Endothelial cell of hepatic sinusoid (primary cell): Measurements from ENCODE around the gene DOK1.

ENCODE experiments used
- in situ Hi-C: cut with HindIII; loops from 2 replicates; pipeline ENCODE4 v1.10.0; 2017; ENCODE audit warnings: low sequenced_read_pairs

The DOK1 gene

DNA sequence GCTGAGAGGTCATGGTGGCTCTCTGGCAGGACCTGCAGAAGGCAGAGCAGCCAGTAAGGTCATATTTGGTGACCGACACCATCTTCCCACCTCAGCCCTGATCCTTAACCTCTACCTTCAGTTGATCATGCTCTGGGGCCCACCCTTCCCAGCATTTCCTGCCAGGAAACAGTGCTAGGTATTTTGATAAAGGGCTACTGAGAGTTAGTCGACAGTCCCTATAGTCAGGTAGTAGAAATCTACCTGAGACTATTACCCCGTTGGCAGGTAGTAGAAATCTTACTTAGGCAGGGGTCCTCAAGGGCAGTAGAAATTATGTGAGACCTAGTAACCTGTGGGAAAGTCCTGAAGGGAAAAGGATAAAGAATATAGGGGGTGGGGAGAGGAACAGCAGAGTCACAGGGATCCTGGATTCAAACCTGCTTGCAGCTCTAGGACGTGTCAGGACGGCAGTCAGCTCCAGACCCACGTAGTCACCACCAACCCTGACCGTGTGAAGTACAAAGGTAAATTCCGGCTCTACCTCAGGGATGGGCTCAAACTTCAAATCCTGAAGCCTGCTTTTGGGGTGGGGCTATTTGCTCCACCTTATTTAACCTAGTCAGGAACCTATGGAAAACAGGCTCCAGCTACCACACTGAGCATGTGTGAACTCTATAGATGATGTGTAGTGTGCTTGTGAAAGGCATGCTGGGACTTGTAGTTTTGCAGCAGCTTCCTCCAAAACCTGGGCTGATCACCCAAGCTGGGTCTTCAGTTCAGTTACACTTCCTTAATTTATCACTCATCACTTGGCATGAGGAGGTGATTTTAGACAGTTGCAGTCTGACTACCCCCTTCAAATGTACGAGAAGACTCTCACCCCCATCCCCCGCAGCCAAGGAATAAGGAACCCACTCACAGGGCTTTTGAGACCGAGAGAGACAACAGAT lies 28.5 kb upstream of the DOK1 start, which contains the start of gene DQX1:
Gene DQX1, minus strand, starts transcription at position 515 of the 932 bp plus-strand sequence. Its CDS starts 502 bp downstream, at position 13.
- in situ Hi-C loops: no loop called here

DNA sequence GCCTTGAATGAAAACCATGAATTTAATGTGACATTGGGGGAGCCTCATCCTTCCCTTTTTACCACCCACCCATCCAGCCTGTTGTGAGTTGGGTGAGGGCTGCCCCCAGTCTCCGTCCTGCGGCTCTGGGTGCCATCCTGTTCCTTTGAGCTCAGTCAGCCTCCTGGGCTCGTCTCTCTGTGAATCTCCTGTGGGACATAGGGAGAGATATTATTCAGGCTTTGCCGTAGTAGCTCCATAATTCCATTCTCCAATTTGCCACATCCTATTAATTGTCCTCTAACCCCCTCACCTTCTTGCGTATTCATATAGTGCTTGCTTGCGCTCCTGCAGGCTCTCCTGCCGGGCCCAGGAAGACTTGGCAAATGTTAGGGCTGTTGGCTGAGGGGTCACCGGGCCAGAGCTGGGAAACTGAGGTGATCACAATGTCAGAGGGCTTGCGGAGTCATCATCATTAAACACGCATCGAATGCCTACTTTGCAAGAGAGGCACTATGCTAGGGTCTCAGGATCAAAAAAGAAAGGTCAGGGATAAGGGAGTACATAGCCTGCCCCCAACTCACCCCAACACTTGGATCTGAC lies 27.8 kb upstream of the DOK1 start:
- in situ Hi-C loops: no loop called here

DNA sequence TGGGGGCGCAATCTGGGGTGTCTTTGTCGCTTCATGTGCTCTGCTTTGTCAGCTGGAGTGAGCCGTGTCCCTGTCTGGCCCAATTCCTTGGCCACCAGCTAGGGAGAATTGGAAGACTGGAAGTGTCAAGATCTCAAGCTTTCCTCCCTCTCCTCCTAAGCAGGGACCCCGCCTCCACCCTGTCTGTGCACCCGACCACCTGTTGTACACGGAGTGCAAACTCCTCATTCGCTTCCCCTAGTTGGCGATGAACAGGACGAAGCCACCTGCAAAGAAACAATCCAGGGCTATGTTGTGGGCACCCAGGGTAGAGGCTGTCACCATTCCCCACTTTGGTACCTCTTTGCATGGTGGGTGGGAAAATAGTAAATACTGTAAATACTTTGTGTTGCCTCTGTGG lies 26.8 kb upstream of the DOK1 start:
- in situ Hi-C loops: no loop called here

DNA sequence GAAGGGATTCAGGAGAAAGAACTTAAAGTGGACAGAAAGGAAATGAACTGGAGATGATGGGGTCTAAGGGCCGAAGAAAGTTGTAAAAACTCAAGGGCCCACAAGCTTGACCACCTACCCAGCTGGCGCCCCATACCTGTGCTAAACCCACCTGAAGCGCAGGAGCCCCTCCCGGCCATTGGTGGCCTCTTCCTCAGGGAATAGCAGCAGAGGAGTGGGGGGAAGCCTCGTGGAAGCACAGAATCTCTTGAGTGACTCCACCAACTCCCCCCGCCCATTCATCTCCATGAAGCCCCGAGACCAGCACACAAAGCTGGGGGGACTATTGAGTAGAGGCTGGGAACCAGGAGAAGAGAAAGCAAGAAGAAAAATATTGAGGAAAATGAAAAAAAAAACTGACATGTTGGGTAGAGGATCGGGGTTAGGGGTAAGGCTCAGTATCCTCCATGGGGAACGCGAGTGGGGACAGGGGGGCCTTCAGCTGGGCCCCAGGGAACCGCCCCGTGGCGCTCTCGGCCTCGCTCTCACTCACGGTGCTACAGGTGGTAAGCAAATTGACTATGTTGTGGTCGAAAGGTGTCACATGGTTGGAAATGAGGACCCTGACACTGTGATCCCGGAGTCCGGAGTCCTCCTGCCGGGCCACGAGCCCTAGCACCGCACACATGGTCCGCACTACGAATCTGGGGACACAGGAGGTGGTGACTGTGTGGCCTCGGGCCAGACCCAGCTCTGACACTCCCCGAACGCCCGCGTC lies 25.7 kb upstream of the DOK1 start:
- in situ Hi-C loops: no loop called here

DNA sequence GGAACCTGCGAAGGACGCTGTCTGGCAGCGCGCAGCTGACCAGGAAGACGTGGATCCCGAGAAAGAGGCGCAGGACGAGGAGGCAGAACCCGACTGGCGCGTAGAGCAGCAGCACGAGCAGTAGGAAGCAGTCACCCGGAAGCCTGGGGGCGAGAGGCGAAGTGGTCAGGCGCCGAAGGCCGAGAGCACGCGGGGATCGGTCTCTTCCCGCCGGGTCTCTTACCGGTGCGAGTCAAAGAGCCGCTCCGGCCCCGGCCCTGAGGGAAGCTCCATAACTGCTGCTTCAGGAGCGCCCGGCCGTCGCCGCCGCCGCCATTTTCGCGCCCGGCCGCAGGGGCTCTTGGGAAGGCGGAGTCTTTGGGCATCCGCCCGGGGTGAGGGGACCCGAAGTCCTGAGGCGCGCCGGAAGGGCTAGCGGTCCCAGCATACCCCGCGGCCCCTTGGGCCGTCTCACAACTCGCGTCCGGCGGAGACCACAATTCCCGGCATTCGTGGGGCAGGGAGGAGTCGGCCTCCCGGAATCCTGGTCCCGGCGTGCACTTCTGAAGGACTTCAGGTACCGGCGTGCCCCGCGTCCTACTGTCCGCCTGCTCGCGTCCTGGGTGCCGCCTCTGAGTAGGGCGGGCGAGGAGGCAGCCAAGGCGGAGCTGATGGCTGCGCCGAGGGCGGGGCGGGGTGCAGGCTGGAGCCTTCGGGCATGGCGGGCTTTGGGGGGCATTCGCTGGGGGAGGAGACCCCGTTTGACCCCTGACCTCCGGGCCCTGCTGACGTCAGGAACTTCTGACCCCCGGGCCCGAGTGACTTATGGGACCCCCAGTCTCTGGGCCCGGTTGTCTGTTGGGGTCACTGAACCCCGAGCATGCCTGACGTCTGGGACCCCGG lies 24.9 kb upstream of the DOK1 start, which contains the start of the genes AUP1 and HTRA2:
Gene AUP1, minus strand, starts transcription at position 350 of the 882 bp plus-strand sequence. Its CDS starts 77 bp downstream, at position 273.
Gene HTRA2, plus strand, starts transcription at position 577 of the 882 bp plus-strand sequence. Its CDS starts 74 bp downstream, at position 651.
- in situ Hi-C loops: no loop called here

DNA sequence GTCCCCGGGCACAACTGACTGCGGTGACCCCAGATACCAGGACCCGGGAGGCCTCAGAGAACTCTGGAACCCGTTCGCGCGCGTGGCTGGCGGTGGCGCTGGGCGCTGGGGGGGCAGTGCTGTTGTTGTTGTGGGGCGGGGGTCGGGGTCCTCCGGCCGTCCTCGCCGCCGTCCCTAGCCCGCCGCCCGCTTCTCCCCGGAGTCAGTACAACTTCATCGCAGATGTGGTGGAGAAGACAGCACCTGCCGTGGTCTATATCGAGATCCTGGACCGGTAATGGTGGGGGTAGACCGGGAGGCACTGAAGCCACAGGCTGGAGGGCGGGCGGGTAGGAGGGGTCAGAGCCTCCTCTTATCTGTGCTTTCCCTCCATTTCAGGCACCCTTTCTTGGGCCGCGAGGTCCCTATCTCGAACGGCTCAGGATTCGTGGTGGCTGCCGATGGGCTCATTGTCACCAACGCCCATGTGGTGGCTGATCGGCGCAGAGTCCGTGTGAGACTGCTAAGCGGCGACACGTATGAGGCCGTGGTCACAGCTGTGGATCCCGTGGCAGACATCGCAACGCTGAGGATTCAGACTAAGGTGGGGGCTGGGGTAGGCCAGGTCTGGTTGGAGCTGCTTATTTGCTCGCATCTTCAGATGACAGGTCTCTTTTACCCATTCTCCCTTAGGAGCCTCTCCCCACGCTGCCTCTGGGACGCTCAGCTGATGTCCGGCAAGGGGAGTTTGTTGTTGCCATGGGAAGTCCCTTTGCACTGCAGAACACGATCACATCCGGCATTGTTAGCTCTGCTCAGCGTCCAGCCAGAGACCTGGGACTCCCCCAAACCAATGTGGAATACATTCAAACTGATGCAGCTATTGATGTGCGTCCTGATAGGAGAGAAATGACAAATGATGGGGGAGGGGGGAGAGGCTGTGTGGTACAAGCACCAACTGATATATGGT lies 24.0 kb upstream of the DOK1 start:
- in situ Hi-C loops: no loop called here

DNA sequence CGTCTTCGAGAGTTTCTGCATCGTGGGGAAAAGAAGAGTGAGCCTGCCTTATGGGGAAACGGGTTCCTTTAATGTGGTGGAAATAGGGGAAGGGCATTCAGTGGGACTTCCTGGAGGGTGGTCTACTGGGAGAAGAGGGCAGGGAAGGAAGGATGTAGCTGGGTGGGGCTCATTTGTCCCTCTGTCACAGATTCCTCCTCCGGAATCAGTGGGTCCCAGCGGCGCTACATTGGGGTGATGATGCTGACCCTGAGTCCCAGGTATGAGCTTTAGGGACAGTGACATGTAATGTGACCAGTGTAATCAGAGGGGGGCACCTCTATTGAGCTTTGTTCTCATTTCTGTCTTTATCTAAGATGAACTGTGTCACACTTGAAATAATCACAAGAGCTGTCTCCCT lies 22.9 kb upstream of the DOK1 start:
- in situ Hi-C loops: no loop called here

DNA sequence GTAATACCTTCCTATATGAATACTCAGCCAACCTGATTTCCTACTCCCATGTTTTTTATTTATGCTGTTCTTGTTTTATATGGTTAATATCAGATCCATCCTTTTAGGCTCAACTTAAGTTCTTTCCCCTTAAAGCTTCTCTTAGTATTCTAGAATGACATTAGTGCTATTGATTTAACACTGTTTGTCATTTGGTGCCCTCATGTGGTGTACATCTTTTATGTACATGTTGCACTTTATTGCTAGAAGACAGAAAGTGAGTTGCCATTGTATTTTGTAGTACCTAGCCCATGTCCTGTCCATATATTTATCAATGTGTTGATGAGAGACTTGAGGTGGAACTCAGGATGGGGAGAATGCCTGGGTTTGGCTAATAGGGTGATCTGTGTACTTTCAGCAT lies 22.3 kb upstream of the DOK1 start:
- in situ Hi-C loops: no loop called here

DNA sequence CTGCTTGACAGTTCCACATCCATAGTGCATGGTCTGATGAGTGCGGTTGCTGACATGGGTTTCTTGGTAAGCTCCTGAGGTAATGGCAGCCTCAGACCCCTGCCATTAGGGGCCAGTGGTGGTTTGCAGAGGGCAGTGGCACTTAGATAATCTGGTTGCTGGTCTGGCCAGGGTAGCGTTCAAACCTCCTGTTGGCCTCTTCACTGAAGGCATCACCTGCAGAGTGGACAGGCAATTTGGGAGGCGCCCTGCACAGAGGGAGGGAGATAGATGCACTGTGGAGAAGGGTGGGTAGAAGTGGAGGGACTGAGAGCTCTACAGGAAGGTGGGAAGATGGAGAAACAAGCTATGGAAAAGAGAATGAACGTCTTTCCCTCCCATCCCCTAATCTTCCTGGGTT lies 21.1 kb upstream of the DOK1 start:
- in situ Hi-C loops: no loop called here

DNA sequence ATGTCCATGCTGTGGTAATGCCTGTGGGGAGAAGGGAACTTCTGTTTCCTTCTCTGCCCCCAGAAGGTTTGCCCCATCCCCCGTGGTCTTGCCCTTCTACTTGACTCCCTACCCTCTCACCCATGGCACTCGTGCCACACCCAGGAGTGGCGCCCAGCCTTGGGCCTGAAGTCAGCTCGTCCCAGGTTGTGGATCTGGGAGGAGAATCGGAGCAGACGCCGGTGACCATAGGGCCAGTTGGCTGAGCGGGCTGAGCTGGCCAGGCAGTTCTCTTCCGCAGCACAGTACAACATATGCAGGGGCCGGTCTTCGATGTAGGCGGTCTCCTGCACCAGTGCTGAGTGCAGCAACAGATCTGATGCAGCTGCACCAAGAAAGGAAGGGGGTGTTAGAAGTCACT lies 20.1 kb upstream of the DOK1 start:
- in situ Hi-C loops: no loop called here

DNA sequence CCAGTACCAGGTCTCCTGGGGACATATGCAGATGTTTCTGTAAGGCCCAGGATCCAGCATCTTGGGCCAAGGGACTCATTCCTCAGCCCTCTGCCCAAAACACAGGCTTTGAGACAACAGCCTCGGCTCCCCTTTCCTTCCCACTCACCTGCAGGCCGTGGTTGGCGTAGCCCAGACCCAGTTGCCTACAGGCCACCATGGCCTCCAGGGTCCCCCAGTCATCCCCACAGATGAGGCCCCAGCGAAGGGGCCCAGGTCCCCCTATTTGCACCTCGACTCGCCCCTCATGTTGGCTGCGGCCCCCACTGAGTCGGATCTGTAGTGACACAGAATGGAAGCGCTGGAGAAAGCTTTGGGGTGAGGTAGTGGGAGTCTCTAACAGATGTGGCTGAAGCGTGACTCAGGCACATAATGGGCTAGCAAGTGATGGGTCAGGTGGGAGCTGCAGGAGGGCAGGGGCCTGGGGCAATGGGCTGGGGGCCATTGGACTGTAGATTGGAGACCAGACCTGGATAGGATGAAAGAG lies 19.0 kb upstream of the DOK1 start:
- in situ Hi-C loops: loop anchor here (5.0 kb wide), 2 partner anchors 52 to 103 kb away; no protein-coding TSS in a partner anchor

DNA sequence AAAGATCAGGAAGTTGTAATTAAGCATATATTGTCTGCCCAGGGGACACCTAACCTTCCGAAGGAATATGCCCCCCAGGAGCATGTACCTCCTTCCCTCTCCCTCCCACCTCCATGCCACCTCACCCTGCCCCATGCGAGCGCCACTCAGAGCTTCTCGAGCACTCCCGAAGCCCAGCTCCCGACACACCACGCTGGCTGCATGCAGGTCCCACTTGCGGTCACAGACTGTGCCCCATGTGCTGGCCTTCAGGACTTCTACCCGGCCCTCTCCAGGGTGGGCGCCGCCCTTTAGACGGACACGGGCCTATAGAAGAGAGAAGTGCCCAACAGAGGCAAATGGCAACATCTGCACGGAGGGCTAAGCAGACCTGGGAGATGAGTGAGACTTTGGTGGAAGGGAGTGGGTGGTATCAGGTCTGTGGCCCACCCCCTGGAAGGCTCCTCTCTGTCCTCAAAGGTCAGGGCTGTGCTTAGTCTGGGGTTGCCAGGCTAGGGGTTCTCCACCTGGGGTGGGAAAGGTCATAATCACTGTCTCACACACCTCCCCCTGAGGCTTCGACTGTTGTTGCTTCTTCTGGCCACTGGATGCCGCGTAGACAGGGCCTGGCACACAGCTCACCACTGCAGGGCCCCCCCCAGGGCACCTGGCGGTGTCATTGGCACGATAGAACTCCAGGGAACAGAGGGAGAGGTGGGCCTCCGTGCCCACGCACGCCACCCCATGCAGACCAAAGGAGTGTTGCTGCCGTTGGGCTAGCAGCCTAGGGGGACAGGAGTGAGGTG lies 18.2 kb upstream of the DOK1 start:
- in situ Hi-C loops: loop anchor here (5.0 kb wide), 2 partner anchors 51 to 104 kb away; no protein-coding TSS in a partner anchor

DNA sequence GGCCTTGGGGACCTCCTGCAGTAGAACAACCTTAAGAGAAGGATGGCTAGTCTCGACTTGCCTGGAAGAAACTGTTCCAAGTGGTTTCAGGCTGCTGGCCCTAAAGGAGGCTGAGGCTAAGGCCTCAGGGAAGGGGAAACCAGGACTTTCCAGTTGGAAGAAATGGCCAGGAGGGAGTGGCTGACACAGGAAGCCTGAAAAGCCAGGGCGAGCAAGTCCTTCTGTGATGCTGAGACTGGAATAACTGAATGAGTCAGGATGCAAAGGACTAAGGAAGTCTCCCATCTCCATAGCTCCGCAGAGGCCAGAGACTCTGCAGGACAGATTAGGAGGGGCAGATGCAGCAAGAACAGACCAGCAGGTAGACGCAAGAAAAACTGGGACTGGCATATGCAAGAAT lies 17.4 kb upstream of the DOK1 start:
- in situ Hi-C loops: loop anchor here (5.0 kb wide), 2 partner anchors 50 to 105 kb away; no protein-coding TSS in a partner anchor

DNA sequence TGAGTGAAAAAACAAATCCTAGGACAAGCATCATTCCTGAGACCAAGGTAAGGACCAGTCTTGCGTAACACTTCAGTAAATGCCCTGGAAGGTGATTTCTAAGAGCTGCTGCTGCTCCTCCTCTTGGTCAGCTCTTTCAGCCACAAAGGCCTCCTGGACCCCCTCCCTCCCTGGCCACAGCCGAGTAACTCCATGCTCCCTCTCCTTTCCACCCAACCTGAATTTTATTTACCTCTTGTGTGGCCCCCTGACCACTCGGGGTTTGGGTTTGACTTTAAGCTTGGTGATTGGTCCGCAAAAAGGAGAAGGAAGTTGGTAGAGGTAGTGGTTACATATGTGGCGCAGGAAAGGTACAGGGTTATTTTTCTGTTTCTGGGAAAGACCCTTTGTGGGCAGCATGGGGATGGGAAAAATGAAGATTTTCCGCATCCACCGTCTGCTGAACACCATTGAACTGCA lies 15.6 kb upstream of the DOK1 start:
- in situ Hi-C loops: loop anchor here (5.0 kb wide), 2 partner anchors 48 to 107 kb away; no protein-coding TSS in a partner anchor

DNA sequence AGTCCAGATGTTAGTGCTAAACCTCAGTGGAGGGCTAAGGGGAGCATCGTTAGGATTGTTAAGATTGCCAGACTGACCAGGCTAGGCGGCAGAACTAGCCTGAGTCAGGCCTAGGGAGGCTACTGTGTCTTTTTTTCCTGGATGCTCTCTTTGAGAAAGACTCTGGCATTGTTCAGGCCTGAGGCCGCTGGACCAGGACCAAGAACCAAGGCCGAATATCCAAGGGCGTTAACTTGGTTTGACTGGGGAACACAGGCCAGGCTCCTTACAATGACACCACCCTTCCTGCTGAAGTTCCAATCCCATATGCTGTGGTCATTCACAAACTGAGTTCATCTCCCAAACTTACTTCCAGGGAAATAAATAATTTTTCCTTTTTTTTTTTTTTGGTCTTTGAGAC lies 14.2 kb upstream of the DOK1 start:
- in situ Hi-C loops: no loop called here

DNA sequence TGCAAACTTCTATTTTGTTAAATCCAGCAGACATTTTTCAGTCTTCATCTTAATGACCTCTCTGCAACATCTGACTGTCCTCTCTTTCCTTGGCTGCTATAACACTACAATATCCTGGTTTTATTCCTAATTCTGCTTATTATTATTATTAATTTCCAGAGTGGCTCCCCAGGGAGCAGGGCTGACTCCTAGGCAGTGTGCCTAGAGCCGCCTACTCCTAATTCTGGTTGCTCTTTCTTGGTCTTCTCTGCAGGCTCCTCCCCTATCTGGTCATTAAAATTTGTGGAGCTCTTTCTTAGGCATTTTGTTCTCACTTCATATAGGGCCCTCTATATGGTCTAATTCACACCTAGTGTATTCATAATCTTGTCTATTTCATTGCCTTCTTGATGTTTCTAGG lies 11.5 kb upstream of the DOK1 start:
- in situ Hi-C loops: no loop called here

DNA sequence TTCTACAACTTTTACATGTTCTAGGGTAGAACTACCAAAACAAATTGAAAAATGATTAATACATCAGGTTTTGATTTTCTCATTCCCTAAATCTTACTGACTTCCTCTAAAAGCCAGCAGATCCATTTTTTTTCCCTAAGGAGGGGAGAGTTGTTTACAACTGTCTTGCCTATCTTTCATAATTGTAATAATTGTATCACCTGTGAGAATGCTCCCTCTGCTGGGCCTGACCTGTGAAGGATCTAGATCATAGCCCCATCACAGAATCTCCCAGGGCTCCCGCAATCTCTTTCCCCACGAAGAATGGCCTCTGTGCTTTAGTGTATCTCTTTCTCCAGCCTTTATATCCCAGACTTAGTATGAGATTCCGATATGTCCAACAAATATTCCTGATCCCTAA lies 9.9 kb upstream of the DOK1 start:
- in situ Hi-C loops: no loop called here

DNA sequence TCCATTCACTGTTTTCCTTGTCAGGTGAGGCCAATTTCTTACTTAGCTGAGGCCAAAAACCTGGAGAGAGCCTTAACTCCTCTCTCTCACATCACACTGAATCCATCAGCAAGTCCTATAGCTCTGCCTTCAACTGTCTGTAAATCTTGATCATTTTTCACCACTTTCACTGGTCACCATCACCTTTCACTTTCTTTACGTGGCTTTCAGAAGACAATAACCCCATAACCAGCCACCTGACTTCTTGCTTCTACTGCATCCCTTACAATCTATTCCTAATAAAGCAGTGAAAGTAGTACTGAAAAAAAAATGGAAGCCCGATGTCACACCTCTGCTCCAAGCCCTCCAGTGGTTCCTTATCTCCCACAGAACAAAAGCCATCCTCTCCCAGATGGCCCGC lies 8.5 kb upstream of the DOK1 start:
- in situ Hi-C loops: no loop called here
